GM12891 (cell line): ENCODE results near the gene EIF4G3.

Source experiments
- POLR2A ChIP-seq: IDR thresholded peaks from 2 replicates; pipeline ENCODE4 v1.6.1; 2011; ENCODE audit warnings: low read depth, low read length, control low read depth
- POLR2AphosphoS5 ChIP-seq: IDR thresholded peaks from 2 replicates; pipeline ENCODE4 v1.6.1; 2011; ENCODE audit warnings: low read depth, low read length, control low read depth

GRCh38 chr1:20785907-20786252 lies 390.8 kb downstream of the EIF4G3 start:
- TF ChIP-seq POLR2A, result no peak
- no peak for TF ChIP-seq POLR2AphosphoS5
